ENCODE results near the gene CRKL. TPM values are rescaled to one million over a fixed set of nuclear protein-coding genes. Genes with fewer than 3 reads are reported as not detected.

The CRKL gene
- total RNA-seq, 3 donors from 2014 or later = 36.8 to 46.5 (median 42.3) TPM

DNA sequence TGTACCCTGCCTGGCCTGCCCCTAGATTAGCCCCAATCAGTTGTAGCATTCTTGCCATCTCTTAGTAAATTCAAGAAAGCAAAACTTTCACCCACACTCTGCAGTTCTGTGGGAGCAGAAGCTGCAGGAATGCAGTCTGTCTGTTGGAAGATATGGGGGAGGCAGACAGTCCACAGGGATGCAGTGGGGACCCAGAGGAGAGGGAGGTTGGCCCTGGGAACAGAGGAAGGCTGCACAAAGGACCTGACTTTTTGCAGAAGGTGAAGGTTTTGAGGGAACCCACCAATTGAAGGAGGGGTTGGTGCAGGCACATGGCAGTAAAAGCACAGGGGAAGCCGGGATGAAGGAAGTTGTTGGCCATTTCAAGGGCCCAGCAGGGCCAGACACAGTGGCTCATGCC is 41.9 kb upstream of the CRKL start:
- no peaks in the 10 kb centered on the region for H3K36me3 ChIP-seq
- intact Hi-C loops (cut with DNase I; ENCODE audit: low total_unique reads) = no loop called here
- no peak for TF ChIP-seq POLR2AphosphoS5 (IDR thresholded peaks at IDR 0.05)
- TF ChIP-seq POLR2A (IDR thresholded peaks at IDR 0.05) = no peak
- TF ChIP-seq, protein P1, sequence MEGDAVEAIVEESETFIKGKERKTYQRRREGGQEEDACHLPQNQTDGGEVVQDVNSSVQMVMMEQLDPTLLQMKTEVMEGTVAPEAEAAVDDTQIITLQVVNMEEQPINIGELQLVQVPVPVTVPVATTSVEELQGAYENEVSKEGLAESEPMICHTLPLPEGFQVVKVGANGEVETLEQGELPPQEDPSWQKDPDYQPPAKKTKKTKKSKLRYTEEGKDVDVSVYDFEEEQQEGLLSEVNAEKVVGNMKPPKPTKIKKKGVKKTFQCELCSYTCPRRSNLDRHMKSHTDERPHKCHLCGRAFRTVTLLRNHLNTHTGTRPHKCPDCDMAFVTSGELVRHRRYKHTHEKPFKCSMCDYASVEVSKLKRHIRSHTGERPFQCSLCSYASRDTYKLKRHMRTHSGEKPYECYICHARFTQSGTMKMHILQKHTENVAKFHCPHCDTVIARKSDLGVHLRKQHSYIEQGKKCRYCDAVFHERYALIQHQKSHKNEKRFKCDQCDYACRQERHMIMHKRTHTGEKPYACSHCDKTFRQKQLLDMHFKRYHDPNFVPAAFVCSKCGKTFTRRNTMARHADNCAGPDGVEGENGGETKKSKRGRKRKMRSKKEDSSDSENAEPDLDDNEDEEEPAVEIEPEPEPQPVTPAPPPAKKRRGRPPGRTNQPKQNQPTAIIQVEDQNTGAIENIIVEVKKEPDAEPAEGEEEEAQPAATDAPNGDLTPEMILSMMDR (IDR thresholded peaks at IDR 0.05) = no peak
- no peaks in the 10 kb centered on the region for H3K9me3 ChIP-seq
- no peak overlapping the region for H3K4me3 ChIP-seq
- no peak for DNase-seq (ENCODE audit: low spot score in 2 of 2)
- no peaks in the 10 kb centered on the region for H3K27me3 ChIP-seq
- no peak overlapping the region for H3K27ac ChIP-seq
- H3K4me1 ChIP-seq = no peaks in the 10 kb centered on the region

DNA sequence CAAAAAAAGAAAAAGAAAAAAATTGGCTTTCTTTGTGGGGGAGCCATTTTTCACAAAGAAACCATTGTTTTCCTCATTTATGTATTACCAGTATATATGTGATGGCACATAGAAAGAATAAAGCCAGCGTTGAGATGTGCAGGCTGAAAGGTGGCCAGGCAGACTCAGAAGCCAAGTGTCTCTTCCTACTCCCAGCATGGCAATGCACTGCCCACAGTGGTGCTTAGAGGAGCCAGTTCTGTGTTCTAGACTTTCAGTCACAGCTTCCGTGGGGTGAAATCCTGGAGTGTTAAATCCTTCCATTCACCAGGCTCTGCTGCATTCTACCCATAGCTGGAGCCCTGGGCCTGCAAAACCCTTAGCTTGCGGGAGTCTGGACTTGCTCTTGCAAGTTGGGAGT is 39.5 kb upstream of the CRKL start:
- intact Hi-C loops (cut with DNase I; ENCODE audit: low total_unique reads) = no loop called here
- Histone ChIP-seq H3K4me3 (no peak overlapping the region), H3K36me3 (peaks cover 2% of the 10 kb centered on the region)

DNA sequence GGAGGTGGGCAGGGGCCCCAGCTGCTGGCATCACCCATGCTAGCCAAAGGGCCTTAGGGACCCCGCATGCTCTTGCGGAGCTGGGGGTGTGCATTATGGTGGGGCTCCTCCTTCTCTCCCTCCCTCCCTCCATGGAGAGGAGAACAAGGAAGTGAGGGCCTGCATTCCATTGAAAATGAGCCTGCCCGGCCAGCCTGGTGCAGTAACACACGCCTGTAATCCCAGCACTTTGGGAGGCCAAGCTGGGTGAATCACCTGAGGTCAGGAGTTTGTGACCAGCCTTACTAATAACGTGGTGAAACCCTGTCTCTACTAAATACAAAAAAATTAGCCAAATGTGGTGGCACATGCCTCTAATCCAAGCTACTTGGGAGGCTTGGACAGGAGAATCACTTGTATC is 36.0 kb upstream of the CRKL start:
- Histone ChIP-seq H3K4me1 (no peaks in the 10 kb centered on the region), H3K4me3 (no peak overlapping the region), H3K36me3 (peaks cover 11% of the 10 kb centered on the region), H3K27ac (no peak overlapping the region), H3K9me3 (no peaks in the 10 kb centered on the region), H3K27me3 (no peaks in the 10 kb centered on the region)
- TF ChIP-seq POLR2AphosphoS5 (IDR thresholded peaks at IDR 0.05) (no peak), POLR2A (IDR thresholded peaks at IDR 0.05) (no peak)
- TF ChIP-seq, protein P1 (IDR thresholded peaks at IDR 0.05) = no peak
- no peak for DNase-seq (ENCODE audit: low spot score in 2 of 2)
- intact Hi-C loops (cut with DNase I; ENCODE audit: low total_unique reads) = no loop called here

More for the DNA sequence above, 39.5 kb upstream of the CRKL start:
- H3K27me3 ChIP-seq = no peaks in the 10 kb centered on the region
- no peak overlapping the region for H3K27ac ChIP-seq
- H3K4me1 ChIP-seq = no peaks in the 10 kb centered on the region
- TF ChIP-seq POLR2A (IDR thresholded peaks at IDR 0.05) = no peak
- TF ChIP-seq, protein P1 (IDR thresholded peaks at IDR 0.05) = no peak
- no peak for TF ChIP-seq POLR2AphosphoS5 (IDR thresholded peaks at IDR 0.05)
- no peak for DNase-seq (ENCODE audit: low spot score in 2 of 2)
- H3K9me3 ChIP-seq = no peaks in the 10 kb centered on the region

DNA sequence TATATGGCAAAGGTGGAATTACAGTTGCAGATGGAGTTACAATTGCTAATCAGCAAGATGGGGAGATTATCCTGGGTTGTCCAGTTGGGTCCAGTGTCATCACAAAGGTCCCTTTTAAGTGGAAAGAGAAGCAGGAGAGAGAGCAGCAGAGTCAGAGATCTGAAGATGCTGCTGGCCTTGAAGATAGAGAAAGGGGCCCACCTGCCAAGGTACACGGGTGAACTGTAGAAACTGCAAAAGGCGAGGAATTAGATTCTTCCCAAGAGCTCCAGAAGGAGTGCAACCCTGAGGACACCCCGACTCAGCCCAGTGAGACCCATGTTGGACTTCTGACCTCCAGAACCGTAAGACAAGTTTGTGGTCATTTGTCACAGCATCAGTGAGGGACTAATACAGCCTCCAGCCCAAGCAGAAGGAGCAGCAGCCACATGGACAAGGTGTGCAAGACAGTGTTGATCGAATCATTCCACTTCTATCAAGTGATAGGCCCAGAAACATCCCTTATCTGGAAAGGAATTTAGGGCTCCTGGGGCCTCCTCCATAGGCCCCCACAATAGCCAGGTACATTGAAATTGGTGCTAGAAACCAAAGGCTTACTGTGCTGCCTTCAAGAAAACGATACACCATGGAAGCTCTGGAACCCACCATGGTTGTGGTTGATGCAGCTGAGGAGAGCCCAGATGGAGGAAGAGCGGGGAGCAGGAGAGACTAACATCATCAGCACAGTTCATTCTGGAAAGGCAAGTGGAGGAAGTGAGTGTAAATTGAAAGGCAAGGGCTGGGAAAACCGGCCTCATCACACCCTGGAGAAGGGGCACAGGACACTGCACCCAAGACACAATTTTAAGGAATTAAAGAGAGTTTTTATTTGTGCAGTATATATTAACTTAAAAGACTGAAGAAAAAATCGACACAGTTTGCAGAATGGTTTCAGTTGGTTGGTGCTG is 35.1 kb upstream of the CRKL start:
- Histone ChIP-seq H3K4me1 (no peaks in the 10 kb centered on the region), H3K27me3 (no peaks in the 10 kb centered on the region), H3K27ac (no peak overlapping the region), H3K9me3 (no peaks in the 10 kb centered on the region), H3K4me3 (no peak overlapping the region), H3K36me3 (peaks cover 11% of the 10 kb centered on the region)
- no peak for DNase-seq (ENCODE audit: low spot score in 2 of 2)
- intact Hi-C loops (cut with DNase I; ENCODE audit: low total_unique reads) = no loop called here
- no peak for TF ChIP-seq POLR2AphosphoS5 (IDR thresholded peaks at IDR 0.05)
- no peak for TF ChIP-seq POLR2A (IDR thresholded peaks at IDR 0.05)

DNA sequence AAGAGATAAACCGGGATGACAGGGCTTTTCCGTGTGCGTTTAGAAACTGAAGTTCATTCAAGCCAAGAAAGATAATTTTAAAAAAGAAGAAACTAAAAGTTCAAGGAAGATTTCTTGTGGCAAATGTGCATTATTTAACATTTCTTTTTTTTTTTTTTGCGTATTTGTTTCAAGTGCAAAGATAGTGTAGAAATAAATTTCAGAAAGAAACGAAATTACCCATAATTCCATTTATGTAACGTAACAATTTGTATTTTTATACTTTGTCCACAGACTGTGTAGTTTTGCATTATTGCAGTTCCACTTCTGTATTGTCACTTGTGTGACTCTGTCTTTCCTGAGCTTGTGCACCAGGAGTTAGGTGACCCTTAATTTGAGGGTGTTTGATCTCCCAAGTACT is 34.4 kb upstream of the CRKL start:
- Histone ChIP-seq H3K4me1 (no peaks in the 10 kb centered on the region), H3K9me3 (no peaks in the 10 kb centered on the region), H3K4me3 (no peak overlapping the region), H3K36me3 (peaks cover 11% of the 10 kb centered on the region), H3K27me3 (no peaks in the 10 kb centered on the region), H3K27ac (no peak overlapping the region)
- intact Hi-C loops (cut with DNase I; ENCODE audit: low total_unique reads) = no loop called here
- no peak for DNase-seq (ENCODE audit: low spot score in 2 of 2)
- TF ChIP-seq POLR2AphosphoS5 (IDR thresholded peaks at IDR 0.05) (no peak), POLR2A (IDR thresholded peaks at IDR 0.05) (no peak)
- TF ChIP-seq, protein P1 (IDR thresholded peaks at IDR 0.05) = no peak
